H9 (cell line): ENCODE measurements around the gene MINAR1. TPM values are rescaled to one million over a fixed set of nuclear protein-coding genes. Genes with fewer than 3 reads are reported as not detected.

Source experiments
- DNase-seq: peaks from one replicate; pipeline ENCODE4 v3.0.0-alpha.2; 2017
- H2AFZ ChIP-seq: one replicate; pipeline ENCODE4 v1.6.1; 2013; ENCODE audit warnings: mild to moderate bottlenecking, low read length, control low read depth, moderate library complexity
- H2AK5ac ChIP-seq: 2 replicates; pipeline ENCODE4 v1.6.1; 2013; ENCODE audit warnings: low read length, control low read depth, mixed read lengths; ENCODE audit not compliant: insufficient read length
- H2BK120ac ChIP-seq: one replicate; pipeline ENCODE4 v1.6.1; 2013; ENCODE audit warnings: low read depth, mild to moderate bottlenecking, low read length, control low read depth, inconsistent platforms; ENCODE audit not compliant: poor library complexity, severe bottlenecking
- H2BK12ac ChIP-seq: 2 replicates; pipeline ENCODE4 v1.6.1; 2013; ENCODE audit warnings: low read length, control low read depth, mixed read lengths, low read depth; ENCODE audit not compliant: insufficient read length
- H2BK15ac ChIP-seq: 2 replicates; pipeline ENCODE4 v1.6.1; 2013; ENCODE audit warnings: low read depth, low read length, control low read depth
- H2BK20ac ChIP-seq: one replicate; pipeline ENCODE4 v1.6.1; 2013; ENCODE audit warnings: low read depth, mild to moderate bottlenecking, low read length, control low read depth, inconsistent platforms; ENCODE audit not compliant: poor library complexity, severe bottlenecking
- H2BK5ac ChIP-seq: 2 replicates; pipeline ENCODE4 v1.6.1; 2013; ENCODE audit warnings: low read length, control low read depth, mixed read lengths; ENCODE audit not compliant: insufficient read length
- H3K14ac ChIP-seq: 2 replicates; pipeline ENCODE4 v1.6.1; 2013; ENCODE audit warnings: low read length, control low read depth; ENCODE audit not compliant: insufficient read depth
- H3K18ac ChIP-seq: 2 replicates; pipeline ENCODE4 v1.6.1; 2013; ENCODE audit warnings: low read depth, mild to moderate bottlenecking, mixed read lengths, low read length, control low read depth; ENCODE audit not compliant: insufficient read length
- H3K23ac ChIP-seq: 2 replicates; pipeline ENCODE4 v1.6.1; 2013; ENCODE audit warnings: low read length, control low read depth, mixed read lengths, low read depth; ENCODE audit not compliant: insufficient read length
- H3K23me2 ChIP-seq: 2 replicates; pipeline ENCODE4 v1.6.1; 2013; ENCODE audit warnings: low read depth, mild to moderate bottlenecking, mixed read lengths, low read length, control low read depth; ENCODE audit not compliant: insufficient read length, poor library complexity, severe bottlenecking
- H3K27ac ChIP-seq: 2 replicates; pipeline ENCODE4 v1.5.1; 2013; ENCODE audit warnings: low read length, control low read depth, mixed read lengths, low read depth; ENCODE audit not compliant: insufficient read length
- H3K27me3 ChIP-seq: 2 replicates; pipeline ENCODE4 v1.6.1; 2013; ENCODE audit warnings: low read length, control low read depth, inconsistent platforms; ENCODE audit not compliant: insufficient read depth
- H3K4ac ChIP-seq: 2 replicates; pipeline ENCODE4 v1.6.1; 2013; ENCODE audit warnings: low read depth, mild to moderate bottlenecking, control low read depth, inconsistent platforms, low read length, moderate library complexity
- H3K4me1 ChIP-seq: 2 replicates; pipeline ENCODE4 v1.6.1; 2013; ENCODE audit warnings: low read length, control low read depth, inconsistent platforms; ENCODE audit not compliant: insufficient read depth
- H3K4me2 ChIP-seq: 2 replicates; pipeline ENCODE4 v1.6.1; 2013; ENCODE audit warnings: low read length, control low read depth, mixed read lengths; ENCODE audit not compliant: insufficient read length, insufficient read depth
- H3K56ac ChIP-seq: 2 replicates; pipeline ENCODE4 v1.6.1; 2013; ENCODE audit warnings: low read depth, mild to moderate bottlenecking, mixed read lengths, low read length, control low read depth; ENCODE audit not compliant: insufficient read length
- H3K79me1 ChIP-seq: 2 replicates; pipeline ENCODE4 v1.6.1; 2013; ENCODE audit warnings: low read depth, mild to moderate bottlenecking, moderate library complexity, low read length, control low read depth, inconsistent platforms; ENCODE audit not compliant: insufficient read depth, poor library complexity, severe bottlenecking
- H3K79me2 ChIP-seq: 2 replicates; pipeline ENCODE4 v1.6.1; 2013; ENCODE audit warnings: low read length, control low read depth, inconsistent platforms; ENCODE audit not compliant: insufficient read depth
- H3K9ac ChIP-seq: 2 replicates; pipeline ENCODE4 v1.6.1; 2013; ENCODE audit warnings: low read length, control low read depth, mixed read lengths; ENCODE audit not compliant: insufficient read length; ENCODE audit errors: extremely low read depth
- H3K9me3 ChIP-seq: one replicate; pipeline ENCODE4 v1.6.1; 2013; ENCODE audit warnings: low read depth, low read length, inconsistent platforms; ENCODE audit not compliant: control insufficient read depth
- H3T11ph ChIP-seq: one replicate; pipeline ENCODE4 v1.6.1; 2013; ENCODE audit warnings: mild to moderate bottlenecking, low read length, control low read depth, inconsistent platforms
- H4K20me1 ChIP-seq: one replicate; pipeline ENCODE4 v1.6.1; 2013; ENCODE audit not compliant: control insufficient read depth, insufficient read length, insufficient read depth
- H4K5ac ChIP-seq: 2 replicates; pipeline ENCODE4 v1.6.1; 2013; ENCODE audit warnings: low read depth, mild to moderate bottlenecking, mixed read lengths, low read length, control low read depth; ENCODE audit not compliant: insufficient read length
- H4K8ac ChIP-seq: replicated peaks from 2 replicates; pipeline ENCODE4 v1.6.1; 2013; ENCODE audit warnings: low read length, control low read depth, mixed read lengths, low read depth; ENCODE audit not compliant: insufficient read length
- H4K91ac ChIP-seq: 2 replicates; pipeline ENCODE4 v1.6.1; 2013; ENCODE audit warnings: low read depth, mild to moderate bottlenecking, moderate library complexity, mixed read lengths, low read length, control low read depth; ENCODE audit not compliant: insufficient read length
- H3K27ac Mint-ChIP-seq, 3 experiments: 2 replicates in 2 of 3; 3 replicates in 1 of 3; pipeline ENCODE4 v1.8.0; 2020 to 2021; ENCODE audit warnings: mixed read lengths in 3 of 3, mild to moderate bottlenecking in 1 of 3, moderate library complexity in 1 of 3
- H3K27me3 Mint-ChIP-seq: 2 replicates; pipeline ENCODE4 v1.8.0; 2021; ENCODE audit warnings: low read depth, mild to moderate bottlenecking, moderate library complexity, mixed read lengths
- H3K36me3 Mint-ChIP-seq, 3 experiments: 2 replicates in 2 of 3; 3 replicates in 1 of 3; pipeline ENCODE4 v1.8.0; 2020 to 2021; ENCODE audit warnings: low read depth in 3 of 3, mixed read lengths in 3 of 3; ENCODE audit not compliant: insufficient read depth in 1 of 3
- H3K4me1 Mint-ChIP-seq, 2 experiments: 2 replicates each; pipeline ENCODE4 v1.8.0; 2020; ENCODE audit warnings: mixed read lengths in 2 of 2
- H3K4me3 Mint-ChIP-seq, 2 experiments: 2 replicates in 1 of 2; 3 replicates in 1 of 2; pipeline ENCODE4 v1.8.0; 2020 to 2021; ENCODE audit warnings: mild to moderate bottlenecking in 2 of 2, mixed read lengths in 2 of 2, moderate library complexity in 1 of 2
- H3K9me3 Mint-ChIP-seq, 2 experiments: 2 replicates in 1 of 2; 3 replicates in 1 of 2; pipeline ENCODE4 v1.8.0; 2020; ENCODE audit warnings: mild to moderate bottlenecking in 2 of 2, mixed read lengths in 2 of 2, moderate library complexity in 1 of 2
- WGBS: extraction: QIAGEN DNeasy Blood & Tissue Kit; methylation state at CpG from one replicate; pipeline ENCODE4 v1.1.7; 2013; ENCODE audit warnings: missing lambda C conversion rate, low lambda C conversion rate, mixed read lengths; ENCODE audit not compliant: insufficient read length; ENCODE audit errors: extremely low coverage; 5-methylcytosine and 5-hydroxymethylcytosine counted together
- total RNA-seq: library from RNA; stranded (reverse); gene quantifications from 2 replicates; pipeline ENCODE4 v1.2.1, GENCODE V29; 2021
- TF ChIP-seq, protein P1 (sequence below): fragments of 200-600 bp; sonication (generic); conservative IDR thresholded peaks from 3 replicates; pipeline ENCODE4 v1.8.0; 2021; ENCODE audit warnings: antibody characterized with exemption, mild to moderate bottlenecking

MINAR1 gene
- total RNA-seq, 1 experiment from 2014 or later: 0.74 TPM

GRCh38 chr15:79458491-79458890, 26.4 kb downstream of the MINAR1 start:
- Histone ChIP-seq H3K27ac (no peak overlapping the region), H4K91ac (no peak overlapping the region), H3K18ac (no peak overlapping the region), H2AK5ac (no peak overlapping the region), H4K5ac (no peak overlapping the region), H4K20me1 (no peaks in the 10 kb centered on the region), H3K23me2 (no peaks in the 10 kb centered on the region), H3K4me1 (no peaks in the 10 kb centered on the region), H4K8ac (no peak overlapping the region), H3K27me3 (no peaks in the 10 kb centered on the region), H2BK120ac (no peak overlapping the region), H3K23ac (no peak overlapping the region), H3K4ac (no peak overlapping the region), H3K9ac (no peak overlapping the region), H3K56ac (no peak overlapping the region), H3K14ac (no peak overlapping the region), H2AFZ (no peak overlapping the region), H2BK15ac (no peak overlapping the region), H3K79me1 (no peaks in the 10 kb centered on the region), H2BK5ac (no peak overlapping the region), H3K4me2 (no peak overlapping the region), H3K9me3 (no peaks in the 10 kb centered on the region), H3T11ph (no peak overlapping the region), H2BK20ac (no peak overlapping the region), H2BK12ac (no peak overlapping the region), H3K79me2 (no peaks in the 10 kb centered on the region)
- Mint-ChIP-seq H3K4me1 (peaks cover 0 to 2% of the 10 kb centered on the region in 2 experiments; a peak in 1 of 4 replicates), H3K9me3 (no peaks in the 10 kb centered on the region), H3K36me3 (no peaks in the 10 kb centered on the region), H3K4me3 (no peak overlapping the region), H3K27ac (no peak overlapping the region), H3K27me3 (no peaks in the 10 kb centered on the region; the same call in 1 of the 2 replicates)
- WGBS: no CpG with 5 or more reads among the region's 6 CpGs
- no peak for DNase-seq
- TF ChIP-seq, protein P1, sequence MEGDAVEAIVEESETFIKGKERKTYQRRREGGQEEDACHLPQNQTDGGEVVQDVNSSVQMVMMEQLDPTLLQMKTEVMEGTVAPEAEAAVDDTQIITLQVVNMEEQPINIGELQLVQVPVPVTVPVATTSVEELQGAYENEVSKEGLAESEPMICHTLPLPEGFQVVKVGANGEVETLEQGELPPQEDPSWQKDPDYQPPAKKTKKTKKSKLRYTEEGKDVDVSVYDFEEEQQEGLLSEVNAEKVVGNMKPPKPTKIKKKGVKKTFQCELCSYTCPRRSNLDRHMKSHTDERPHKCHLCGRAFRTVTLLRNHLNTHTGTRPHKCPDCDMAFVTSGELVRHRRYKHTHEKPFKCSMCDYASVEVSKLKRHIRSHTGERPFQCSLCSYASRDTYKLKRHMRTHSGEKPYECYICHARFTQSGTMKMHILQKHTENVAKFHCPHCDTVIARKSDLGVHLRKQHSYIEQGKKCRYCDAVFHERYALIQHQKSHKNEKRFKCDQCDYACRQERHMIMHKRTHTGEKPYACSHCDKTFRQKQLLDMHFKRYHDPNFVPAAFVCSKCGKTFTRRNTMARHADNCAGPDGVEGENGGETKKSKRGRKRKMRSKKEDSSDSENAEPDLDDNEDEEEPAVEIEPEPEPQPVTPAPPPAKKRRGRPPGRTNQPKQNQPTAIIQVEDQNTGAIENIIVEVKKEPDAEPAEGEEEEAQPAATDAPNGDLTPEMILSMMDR: no peak
